Stimulated activated CD4-positive, alpha-beta T cell treated with anti-CD3 and anti-CD28 coated beads, Interleukin-1b, Interleukin-23, amount 100 ng/mL, for 4 hours (primary cell): ENCODE data around the gene MAEA.
"Not testable (repeated sequence)": the region's sequence is repeated elsewhere in the genome, so short reads cannot be mapped to it uniquely, and the experiment has no call there.

Experiments used
- DNase-seq, 2 donors: peaks; one replicate each; pipeline ENCODE4 v3.0.0-alpha.2; 2020; ENCODE audit warnings: low read depth in 2 of 2

Gene MAEA

GRCh38 chr4:1366371-1367229 lies 76.9 kb downstream of the MAEA start:
- no peak for DNase-seq

- DNase-seq: no peak
Measured at GRCh38 chr4:1367230-1367935, 77.7 kb downstream of the MAEA start.

GRCh38 chr4:1367936-1368289 lies 78.2 kb downstream of the MAEA start:
- DNase-seq: no peak

GRCh38 chr4:1368421-1369090 lies 78.9 kb downstream of the MAEA start:
- no peak for DNase-seq

GRCh38 chr4:1369091-1369450 lies 79.4 kb downstream of the MAEA start:
- DNase-seq: no peak

GRCh38 chr4:1369479-1370079 lies 79.9 kb downstream of the MAEA start:
- no peak for DNase-seq

- no peak for DNase-seq
Measured at GRCh38 chr4:1370321-1371124, 80.8 kb downstream of the MAEA start.

- no peak for DNase-seq
Measured at GRCh38 chr4:1371176-1372165, 81.8 kb downstream of the MAEA start.

- not testable (repeated sequence) for DNase-seq
Measured at GRCh38 chr4:1372576-1372975, 82.9 kb downstream of the MAEA start.

- no peak for DNase-seq
Measured at GRCh38 chr4:1373892-1374705, 84.4 kb downstream of the MAEA start.

GRCh38 chr4:1374706-1375045 lies 85.0 kb downstream of the MAEA start:
- DNase-seq: no peak

- DNase-seq: no peak
Measured at GRCh38 chr4:1375051-1375721, 85.5 kb downstream of the MAEA start.

- no peak for DNase-seq
Measured at GRCh38 chr4:1375761-1376322, 86.2 kb downstream of the MAEA start.

- no peak for DNase-seq
Measured at GRCh38 chr4:1376391-1376840, 86.7 kb downstream of the MAEA start.

GRCh38 chr4:1376841-1377605 lies 87.3 kb downstream of the MAEA start:
- DNase-seq: no peak

- no peak for DNase-seq
Measured at GRCh38 chr4:1377606-1378261, 88.0 kb downstream of the MAEA start.

GRCh38 chr4:1378559-1379231 lies 89.0 kb downstream of the MAEA start:
- no peak for DNase-seq
